AG04449 (cell line): ENCODE measurements around the gene ALK.

Experiments
- CTCF ChIA-PET: fragments of 350-600 bp; formaldehyde crosslinking; extraction: SDS; loops from one replicate; lab custom pipeline; 2021; ENCODE audit warnings: antibody characterized with exemption; lab: Yijun Ruan, JAX
- POLR2A ChIA-PET: fragments of 400-600, 350-600 bp; formaldehyde crosslinking; extraction: SDS; loops from one replicate; lab custom pipeline; 2020; ENCODE audit warnings: antibody characterized with exemption, inconsistent platforms; lab: Yijun Ruan, JAX
- DNase-seq: peaks from one replicate; pipeline ENCODE4 v3.0.0-alpha.2; 2010; ENCODE audit warnings: low read depth, low spot score
- H3K4me3 ChIP-seq: 2 replicates; pipeline ENCODE4 v1.5.1; 2011; ENCODE audit warnings: low read depth, mild to moderate bottlenecking, control low read depth, low read length
- CTCF ChIP-seq: IDR thresholded peaks from one replicate; pipeline ENCODE4 v1.5.1; 2011; ENCODE audit warnings: mild to moderate bottlenecking, moderate library complexity, low read length, control low read depth, inconsistent platforms; ENCODE audit not compliant: insufficient read depth; ENCODE audit errors: missing control alignments

The ALK gene

GRCh38 chr2:29373870-29374269 is 547.5 kb downstream of the ALK start:
- ChIA-PET POLR2A (no interaction called here), CTCF (interaction anchor here (1.0 kb wide), 1 partner anchor 13 kb away, joined by 3 read pairs; no protein-coding TSS in a partner anchor)
- no peak overlapping the region for H3K4me3 ChIP-seq
- no peak for TF ChIP-seq CTCF
- DNase-seq: no peak

GRCh38 chr2:29372185-29372584 is 549.2 kb downstream of the ALK start:
- CTCF ChIA-PET: no interaction called here
- DNase-seq: no peak

GRCh38 chr2:29370581-29371125 is 550.7 kb downstream of the ALK start:
- DNase-seq: no peak
- no peak for TF ChIP-seq CTCF
- H3K4me3 ChIP-seq: no peak overlapping the region
- ChIA-PET CTCF (no interaction called here), POLR2A (no interaction called here)

More at GRCh38 chr2:29372185-29372584, 549.2 kb downstream of the ALK start:
- no peak overlapping the region for H3K4me3 ChIP-seq
- no peak for TF ChIP-seq CTCF
- POLR2A ChIA-PET: no interaction called here

GRCh38 chr2:29370173-29370572 is 551.2 kb downstream of the ALK start:
- no peak for DNase-seq
- CTCF ChIA-PET: no interaction called here
- POLR2A ChIA-PET: no interaction called here

GRCh38 chr2:29368659-29369040 is 552.7 kb downstream of the ALK start:
- DNase-seq: no peak
- TF ChIP-seq CTCF: no peak
- H3K4me3 ChIP-seq: no peak overlapping the region
- POLR2A ChIA-PET: no interaction called here
- CTCF ChIA-PET: no interaction called here

More at GRCh38 chr2:29370173-29370572, 551.2 kb downstream of the ALK start:
- H3K4me3 ChIP-seq: no peak overlapping the region
- no peak for TF ChIP-seq CTCF

- ChIA-PET POLR2A (no interaction called here), CTCF (no interaction called here)
- no peak for TF ChIP-seq CTCF
- no peak for DNase-seq
- no peak overlapping the region for H3K4me3 ChIP-seq
Observed at GRCh38 chr2:29367986-29368658, 553.3 kb downstream of the ALK start.
